H7 (cell line): ENCODE results near the gene AHRR. TPM values are rescaled to one million over a fixed set of nuclear protein-coding genes. Genes with fewer than 3 reads are reported as not detected.
"Not testable (repeated sequence)": the region's sequence is repeated elsewhere in the genome, so short reads cannot be mapped to it uniquely, and the experiment has no call there.

Source experiments
- DNase-seq: peaks from one replicate; pipeline ENCODE4 v3.0.0; 2012
- H3K27me3 ChIP-seq: 2 replicates; pipeline ENCODE4 v1.6.0; 2011; ENCODE audit warnings: mild to moderate bottlenecking, low read length; ENCODE audit not compliant: control insufficient read depth, insufficient read depth
- H3K36me3 ChIP-seq: replicated peaks from 2 replicates; pipeline ENCODE4 v1.5.1; 2011; ENCODE audit warnings: low read length; ENCODE audit not compliant: control insufficient read depth, insufficient read depth
- H3K4me3 ChIP-seq: 2 replicates; pipeline ENCODE4 v1.5.1; 2011; ENCODE audit warnings: low read depth, mild to moderate bottlenecking, control low read depth, low read length, moderate library complexity; ENCODE audit not compliant: insufficient read depth
- total RNA-seq: library from RNA; depleted of rRNA; stranded (reverse); fragments of >200 nt; shearing (Covaris generic); gene quantifications from 2 replicates; pipeline ENCODE4 v1.2.3, GENCODE V29; 2014

The AHRR gene
- total RNA-seq, 1 experiment from 2014 or later = 1.4 TPM

DNA sequence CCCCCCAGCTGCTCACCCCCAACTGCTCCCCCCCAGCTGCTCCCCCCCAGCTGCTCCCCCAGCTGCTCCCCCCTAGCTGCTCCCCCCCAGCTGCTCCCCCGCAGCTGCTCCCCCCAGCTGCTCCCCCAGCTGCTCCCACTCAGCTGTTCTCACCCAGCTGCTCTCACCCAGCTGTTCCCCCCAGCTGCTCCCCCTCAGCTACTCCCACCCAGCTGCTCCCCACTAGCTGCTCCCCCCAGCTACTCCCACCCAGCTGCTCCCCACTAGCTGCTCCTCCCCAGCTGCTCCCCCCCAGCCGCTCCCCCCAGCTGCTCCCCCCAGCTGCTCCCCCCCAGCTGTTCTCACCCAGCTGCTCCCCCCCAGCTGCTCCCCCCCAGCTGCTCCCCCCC lies 22.8 kb upstream of the AHRR start:
- H3K36me3 ChIP-seq = no peaks in the 10 kb centered on the region
- no peak for DNase-seq
- H3K4me3 ChIP-seq = no peak overlapping the region
- no peaks in the 10 kb centered on the region for H3K27me3 ChIP-seq

DNA sequence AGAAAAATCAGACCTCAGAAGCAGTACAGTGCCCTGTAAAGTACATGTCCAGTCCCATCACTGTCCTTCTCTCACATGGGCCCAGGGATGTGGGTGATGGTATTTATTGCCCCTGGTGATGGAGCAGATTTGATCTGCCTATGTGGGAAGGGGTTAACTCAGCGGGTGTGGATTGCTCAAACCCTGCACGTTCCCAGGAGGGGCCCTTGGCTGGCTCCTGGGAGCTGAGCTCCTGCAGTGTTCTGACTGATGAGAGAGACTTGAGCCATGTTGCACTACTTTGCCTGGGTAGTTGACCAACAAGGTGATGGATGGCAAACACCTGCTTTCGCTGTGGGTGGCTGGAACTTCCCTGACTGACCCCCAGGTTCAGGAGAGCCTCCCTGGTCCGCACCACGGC lies 21.6 kb upstream of the AHRR start:
- H3K27me3 ChIP-seq = not testable (repeated sequence)

DNA sequence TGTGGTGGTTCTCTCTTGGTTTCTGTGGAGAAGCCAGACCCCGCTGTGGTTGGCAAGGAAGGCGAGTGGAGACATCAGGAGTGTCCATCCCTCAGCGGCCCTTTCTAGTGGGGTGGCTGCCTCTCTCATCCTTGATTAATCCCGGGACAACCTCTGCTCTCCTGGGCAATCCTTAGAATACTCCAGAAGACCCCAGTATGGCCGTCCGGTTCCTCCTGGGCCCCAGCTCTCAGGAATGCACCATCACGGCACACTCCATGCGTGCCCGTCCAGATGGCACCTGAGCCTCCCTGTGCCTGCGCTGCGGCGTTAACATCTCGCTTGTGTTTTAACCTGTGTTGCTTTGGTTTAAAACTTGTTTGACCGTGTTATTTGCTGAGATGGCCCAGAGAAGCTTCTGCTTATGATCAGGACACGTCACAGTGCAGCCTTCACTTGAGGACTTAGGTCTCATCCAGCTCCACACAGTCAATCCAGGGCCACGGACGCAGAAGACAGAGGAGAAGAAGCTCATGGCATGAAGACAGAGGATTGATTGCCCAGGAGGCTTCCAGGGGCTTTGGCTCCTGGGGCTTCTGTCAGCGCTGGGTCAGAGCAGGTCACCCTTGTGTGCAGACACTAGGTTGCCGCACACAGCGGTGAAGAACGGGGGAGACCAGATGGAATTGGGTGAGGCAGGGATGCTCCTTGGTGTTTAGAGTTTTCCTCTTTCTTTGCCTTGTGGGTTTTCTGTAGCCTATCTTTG lies 20.7 kb upstream of the AHRR start:
- not testable (repeated sequence) for H3K4me3 ChIP-seq, H3K36me3 ChIP-seq, DNase-seq, H3K27me3 ChIP-seq

More for the DNA sequence above, 21.6 kb upstream of the AHRR start:
- H3K36me3 ChIP-seq, H3K4me3 ChIP-seq, DNase-seq: not testable (repeated sequence)

DNA sequence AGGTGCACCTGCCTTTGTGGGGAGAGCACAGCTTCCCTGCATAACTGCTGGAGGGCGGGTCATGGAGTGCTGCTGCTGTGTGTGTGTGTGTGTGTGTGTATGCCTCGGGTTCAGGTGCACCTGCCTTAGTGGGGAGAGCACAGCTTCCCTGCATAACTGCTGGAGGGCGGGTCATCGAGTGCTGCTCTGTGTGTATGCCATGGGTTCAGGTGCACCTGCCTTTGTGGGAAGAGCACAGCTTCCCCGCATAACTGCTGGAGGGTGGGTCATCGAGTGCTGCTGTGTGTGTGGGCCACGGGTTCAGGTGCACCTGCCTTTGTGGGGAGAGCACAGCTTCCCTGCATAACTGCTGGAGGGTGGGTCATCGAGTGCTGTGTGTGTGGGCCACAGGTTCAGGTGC lies 19.1 kb upstream of the AHRR start:
- not testable (repeated sequence) for DNase-seq, H3K36me3 ChIP-seq, H3K4me3 ChIP-seq, H3K27me3 ChIP-seq

DNA sequence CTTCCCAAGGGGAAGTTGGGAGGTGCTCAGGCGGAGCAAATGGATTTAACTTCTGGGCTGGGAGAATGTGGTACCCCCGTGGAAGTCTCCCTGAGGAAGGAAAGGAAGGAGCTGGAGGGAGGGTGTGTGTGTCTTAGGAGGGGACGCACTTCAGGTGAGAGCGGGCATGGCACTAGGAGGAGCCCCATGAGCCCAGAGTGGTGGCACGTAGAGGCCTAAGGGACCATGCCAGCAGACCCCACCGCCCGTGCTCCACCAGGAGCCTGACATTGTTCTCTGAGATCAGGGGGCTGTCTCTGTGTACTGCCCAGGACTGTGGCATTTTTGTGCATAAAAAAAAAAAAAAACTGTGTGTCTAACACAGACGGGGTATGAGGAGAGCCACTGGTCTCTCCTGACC lies 18.5 kb upstream of the AHRR start:
- Histone ChIP-seq H3K36me3 (no peaks in the 10 kb centered on the region; the same call in none of the 2 replicates), H3K4me3 (no peak overlapping the region), H3K27me3 (no peaks in the 10 kb centered on the region)
- peak; percentile 43 for DNase-seq

DNA sequence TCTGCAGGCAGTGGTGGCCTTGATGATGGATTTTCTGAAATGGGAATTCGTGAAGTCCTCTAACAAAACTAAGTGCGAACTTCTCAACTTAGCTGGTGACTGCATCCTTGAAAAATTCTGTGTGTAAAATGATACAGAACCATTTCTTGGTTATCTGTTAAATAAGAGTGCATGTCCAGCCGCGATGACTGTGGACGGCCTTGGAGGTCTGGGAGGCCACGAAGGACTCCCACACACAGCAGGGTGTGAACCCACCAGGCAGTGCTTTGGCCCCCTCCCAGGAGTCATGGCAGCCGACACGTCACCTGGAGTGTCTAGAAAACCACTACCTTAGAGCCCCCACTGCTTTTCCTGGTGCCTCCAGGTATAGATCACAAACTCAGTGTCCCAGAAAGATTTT lies 17.8 kb upstream of the AHRR start:
- not testable (repeated sequence) for H3K36me3 ChIP-seq, H3K27me3 ChIP-seq, DNase-seq, H3K4me3 ChIP-seq

DNA sequence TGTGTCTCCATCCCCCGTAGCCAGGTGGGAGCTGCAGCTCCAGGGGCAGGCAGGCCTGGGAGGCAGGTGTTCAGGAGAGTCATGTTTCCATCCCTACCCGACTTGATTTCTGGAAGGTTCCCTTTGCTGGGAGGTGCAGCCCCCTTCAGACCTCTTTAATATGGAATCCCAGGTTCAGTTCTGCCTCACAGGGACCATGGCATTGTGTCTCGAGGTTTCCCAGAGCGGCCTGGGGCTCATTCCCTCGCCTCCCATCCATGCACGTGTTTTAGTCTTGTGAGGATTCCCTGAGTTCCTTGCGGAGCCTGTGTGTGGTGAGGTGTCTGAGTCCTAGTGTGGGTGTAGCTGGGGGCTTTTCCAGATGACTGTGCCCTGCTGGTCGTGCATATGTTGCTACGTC lies 16.5 kb upstream of the AHRR start:
- no peak overlapping the region for H3K4me3 ChIP-seq
- DNase-seq = peak; percentile 25
- no peaks in the 10 kb centered on the region for H3K27me3 ChIP-seq
- H3K36me3 ChIP-seq = no peaks in the 10 kb centered on the region; the same call in none of the 2 replicates

DNA sequence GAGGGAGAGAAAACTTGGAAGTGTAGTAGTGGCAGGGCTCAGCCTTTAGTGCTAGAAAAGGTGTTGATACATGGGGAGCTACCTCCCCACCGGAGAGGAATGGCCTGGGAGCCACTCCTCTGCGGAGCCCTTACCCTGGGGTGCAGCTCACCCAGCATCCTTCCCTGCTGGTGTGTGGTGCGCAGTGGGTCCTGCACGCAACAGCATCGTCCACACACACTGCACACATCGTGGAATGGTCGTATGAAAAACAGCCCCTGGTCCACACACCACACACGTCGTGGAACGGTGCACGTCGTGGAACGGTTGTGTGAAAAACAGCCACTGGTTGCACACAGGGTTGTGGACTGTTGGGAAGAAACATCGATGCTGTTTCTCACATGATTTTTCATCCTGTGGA lies 16.1 kb upstream of the AHRR start:
- peak; percentile 23 for DNase-seq
- Histone ChIP-seq H3K27me3 (no peaks in the 10 kb centered on the region), H3K36me3 (no peaks in the 10 kb centered on the region; the same call in none of the 2 replicates), H3K4me3 (no peak overlapping the region)

DNA sequence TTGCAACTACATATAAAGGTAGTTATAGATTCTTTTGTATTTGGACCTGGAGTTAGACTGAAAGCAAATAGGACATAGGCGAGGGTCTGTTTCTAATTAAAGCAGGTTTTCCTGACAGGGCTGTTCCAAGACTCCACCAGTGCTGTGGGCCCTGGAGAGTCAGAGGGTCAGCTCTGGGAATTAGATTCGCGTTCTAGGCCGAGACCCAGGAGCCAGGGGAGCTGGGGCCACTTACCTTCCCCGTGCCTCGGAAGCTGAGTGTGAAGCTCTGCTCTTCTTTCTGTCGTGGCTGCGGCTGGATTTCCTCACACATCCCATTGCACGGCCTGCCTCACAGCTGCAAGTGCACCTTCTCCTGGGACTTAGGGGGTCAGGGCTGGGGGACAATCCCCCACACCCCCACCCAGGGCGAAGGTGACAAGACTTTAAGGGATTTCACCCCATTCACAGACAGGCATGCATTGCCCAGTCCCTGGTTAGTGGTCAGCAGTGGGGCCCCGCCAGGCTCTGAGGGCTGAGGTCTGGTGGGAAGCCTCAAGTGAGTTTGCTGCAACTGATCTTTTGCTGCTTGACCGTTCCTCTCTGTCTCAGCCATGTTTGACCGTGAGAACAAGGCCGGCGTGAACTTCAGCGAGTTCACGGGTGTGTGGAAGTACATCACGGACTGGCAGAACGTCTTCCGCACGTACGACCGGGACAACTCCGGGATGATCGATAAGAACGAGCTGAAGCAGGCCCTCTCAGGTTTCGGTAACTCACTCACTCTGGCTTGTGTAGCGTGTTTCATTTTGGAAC lies 15.3 kb upstream of the AHRR start:
- DNase-seq = peak; percentile 23
- Histone ChIP-seq H3K36me3 (peaks cover 1% of the 10 kb centered on the region), H3K27me3 (no peaks in the 10 kb centered on the region), H3K4me3 (no peak overlapping the region)

DNA sequence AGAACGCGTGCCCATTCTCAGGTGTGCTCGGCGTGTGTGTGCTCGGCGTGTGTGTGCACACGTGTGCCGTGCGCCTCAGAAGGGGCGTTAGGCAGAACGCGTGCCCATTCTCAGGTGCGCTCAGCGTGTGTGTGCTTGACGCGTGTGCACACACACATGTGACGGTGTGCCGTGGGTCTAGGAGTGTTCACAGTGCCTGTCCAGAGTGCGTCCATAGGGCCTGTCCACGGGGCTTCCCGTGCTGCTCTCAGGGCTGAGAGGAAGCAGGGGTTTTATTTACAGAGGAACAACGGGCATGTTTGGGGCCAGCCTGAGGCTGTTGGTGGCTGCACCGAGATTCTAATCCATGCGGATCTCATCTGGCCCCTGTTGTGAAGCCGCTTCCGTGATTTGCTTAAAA lies 14.2 kb upstream of the AHRR start:
- Histone ChIP-seq H3K27me3 (no peaks in the 10 kb centered on the region), H3K36me3 (peaks cover 1% of the 10 kb centered on the region), H3K4me3 (no peak overlapping the region)
- DNase-seq = peak; percentile 38

DNA sequence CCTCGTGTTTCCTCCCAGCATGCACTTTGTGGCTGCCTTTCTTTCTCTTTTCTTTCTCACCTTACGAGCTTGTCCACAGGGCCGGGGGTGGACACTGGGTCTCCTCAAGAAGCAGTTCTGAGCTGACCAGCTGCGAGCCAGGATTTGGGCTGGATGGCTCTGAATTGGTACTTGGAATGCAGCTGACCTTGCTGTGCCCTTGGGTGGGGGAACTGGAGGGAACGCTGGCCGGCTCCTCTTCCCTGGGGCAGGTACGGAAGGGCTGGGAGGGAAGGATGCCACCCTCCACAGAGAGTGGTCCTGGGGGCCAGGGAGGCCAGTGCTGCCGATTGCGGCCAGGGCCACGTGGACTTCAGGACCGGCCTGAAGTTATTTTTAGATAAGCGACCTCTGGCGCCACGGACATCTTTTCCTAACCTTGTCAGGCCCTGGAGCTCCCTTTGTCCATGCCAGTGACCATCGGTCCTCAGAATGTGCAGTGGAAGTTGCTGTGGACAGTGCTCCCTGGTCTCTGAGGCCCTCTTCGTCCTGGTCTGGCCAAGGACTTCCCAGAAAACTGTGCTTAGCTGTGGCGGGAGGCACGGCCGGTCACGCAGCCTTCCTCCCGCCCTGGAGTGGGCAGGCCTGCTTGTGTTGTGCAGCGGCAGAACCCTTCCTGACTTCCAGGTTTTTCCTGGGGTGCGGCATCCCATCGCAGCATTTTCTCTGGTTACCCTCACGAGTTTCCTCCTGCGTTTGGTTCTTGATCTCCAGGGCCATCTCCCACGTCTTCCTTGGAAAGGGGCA lies 13.5 kb upstream of the AHRR start:
- Histone ChIP-seq H3K4me3 (no peak overlapping the region), H3K27me3 (no peaks in the 10 kb centered on the region), H3K36me3 (peaks cover 1% of the 10 kb centered on the region)
- peak; percentile 50 for DNase-seq

DNA sequence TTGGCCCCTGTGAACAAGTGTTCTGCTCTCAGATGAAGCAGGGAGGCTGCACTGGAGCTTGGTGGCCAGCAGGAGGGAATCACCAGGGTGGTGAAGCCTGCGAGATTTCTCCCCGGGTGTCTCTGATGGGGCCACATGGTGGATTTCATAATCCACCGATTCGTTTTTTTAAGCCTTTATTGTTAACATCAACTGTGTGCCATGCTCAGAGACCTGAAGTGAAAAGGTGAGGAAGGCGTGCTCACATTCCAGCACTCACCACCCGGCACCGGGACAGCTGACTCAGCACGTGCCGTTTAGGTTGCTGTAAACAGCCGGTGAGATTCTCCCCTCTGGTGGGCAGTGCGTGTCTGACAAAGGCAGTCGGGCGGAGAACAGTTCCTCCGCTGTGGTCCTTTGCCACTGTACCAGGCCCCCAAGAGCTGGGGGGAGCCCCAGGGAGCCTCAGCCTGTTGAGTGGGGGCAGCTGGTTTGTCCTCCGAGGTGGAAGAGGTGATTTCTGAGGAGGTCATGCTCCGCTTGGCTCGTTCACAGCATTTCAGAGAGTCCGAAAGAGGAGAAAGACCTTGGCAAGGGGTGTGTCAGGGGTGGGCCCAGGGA lies 12.7 kb upstream of the AHRR start:
- H3K36me3 ChIP-seq = peaks cover 2% of the 10 kb centered on the region
- DNase-seq = peak; percentile 68
- no peaks in the 10 kb centered on the region for H3K27me3 ChIP-seq
- no peak overlapping the region for H3K4me3 ChIP-seq

DNA sequence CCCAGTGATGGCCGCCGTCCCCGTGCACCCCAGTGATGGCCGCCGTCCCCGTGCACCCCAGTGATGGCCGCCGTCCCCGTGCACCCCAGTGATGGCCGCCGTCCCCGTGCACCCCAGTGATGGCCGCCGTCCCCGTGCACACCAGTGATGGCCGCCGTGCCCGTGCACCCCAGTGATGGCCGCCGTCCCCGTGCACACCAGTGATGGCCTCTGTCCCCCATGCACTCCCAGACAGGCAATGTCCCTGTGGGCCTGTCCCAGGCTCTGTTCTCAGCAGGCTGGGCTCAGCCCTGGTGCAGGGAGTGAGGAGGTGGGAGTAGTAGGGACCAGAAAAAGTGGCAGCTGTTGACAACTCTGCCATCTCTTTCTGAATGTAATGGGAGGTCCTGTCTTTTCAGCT lies 11.7 kb upstream of the AHRR start:
- not testable (repeated sequence) for H3K36me3 ChIP-seq, H3K27me3 ChIP-seq, H3K4me3 ChIP-seq
- DNase-seq = peak; percentile 30

DNA sequence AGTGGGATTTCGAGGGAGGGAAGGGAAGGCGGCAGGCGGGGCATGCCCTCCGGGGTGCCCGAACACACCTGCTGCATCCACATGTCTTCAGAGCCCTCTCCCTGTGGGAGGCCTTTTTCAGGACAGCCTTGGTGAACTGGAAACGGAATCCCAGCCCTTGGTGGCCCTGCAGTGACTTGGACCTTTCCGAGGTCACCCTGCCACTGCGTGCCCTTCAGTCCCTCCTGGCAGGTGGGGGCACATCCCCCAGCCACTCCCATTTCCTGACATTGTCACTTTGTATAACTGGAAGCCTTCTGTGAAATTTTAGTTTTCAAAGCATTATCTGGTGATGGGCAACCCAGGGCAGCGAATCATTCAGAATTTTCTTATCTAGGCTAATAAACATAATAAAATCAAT lies 11.0 kb upstream of the AHRR start:
- no peak overlapping the region for H3K4me3 ChIP-seq
- H3K36me3 ChIP-seq = peaks cover 8% of the 10 kb centered on the region; the same call in 1 of the 2 replicates
- DNase-seq = peak; percentile 36
- no peaks in the 10 kb centered on the region for H3K27me3 ChIP-seq
